Panc1 (cell line): ENCODE results near the gene ATG13.

Experiments used
- CTCF ChIP-seq: fragments of 450-650 bp; IDR thresholded peaks from 2 replicates; pipeline ENCODE4 v1.5.1; 2017; ENCODE audit warnings: mild to moderate bottlenecking
- POLR2AphosphoS5 ChIP-seq: IDR thresholded peaks from 2 replicates; pipeline ENCODE4 v1.6.1; 2012; ENCODE audit warnings: mild to moderate bottlenecking, low read depth, low read length, moderate library complexity
- REST ChIP-seq, 2 experiments: IDR thresholded peaks; 2 replicates each; pipeline ENCODE4 v1.6.1; 2011 to 2012; ENCODE audit warnings: low read depth in 2 of 2, control low read depth in 1 of 2, low read length in 1 of 2, mild to moderate bottlenecking in 1 of 2, moderate library complexity in 1 of 2; ENCODE audit not compliant: insufficient read depth in 1 of 2
- SIN3A ChIP-seq: IDR thresholded peaks from 2 replicates; pipeline ENCODE4 v1.6.1; 2012; ENCODE audit warnings: low read depth, mild to moderate bottlenecking, low read length, moderate library complexity, borderline replicate concordance; ENCODE audit not compliant: insufficient read depth
- TCF7L2 ChIP-seq: IDR thresholded peaks from 2 replicates; pipeline ENCODE4 v1.6.1; 2011; ENCODE audit warnings: mild to moderate bottlenecking, low read depth, low read length, inconsistent platforms

GRCh38 chr11:46590740-46591605, 26.4 kb upstream of the ATG13 start:
- no peak for TF ChIP-seq CTCF
- TF ChIP-seq POLR2AphosphoS5 = no peak
- TF ChIP-seq REST (IDR thresholded peaks at IDR 0.05; ENCODE audit: insufficient read depth in 1 of 2, low read depth in 2 of 2, low read length in 1 of 2) = no peak
- no peak for TF ChIP-seq SIN3A
- no peak for TF ChIP-seq TCF7L2
